Gastroesophageal sphincter (tissue), 3 donors: ENCODE measurements around the gene REEP6.

Experiments
- POLR2A ChIP-seq, 2 donors: fragments of 450-650 bp; IDR thresholded peaks; one replicate each; pipeline ENCODE4 v1.6.1; 2017; ENCODE audit warnings: antibody characterized with exemption in 2 of 2, mild to moderate bottlenecking in 2 of 2, moderate library complexity in 1 of 2
- TF ChIP-seq, protein P1 (sequence below), 4 experiments: fragments of 200-600 bp in 2 of 4; fragments of 450-650 bp in 2 of 4; sonication (generic) in 1 of 4; IDR thresholded peaks; one replicate each; pipeline ENCODE4 v1.5.1; 2017 to 2019; ENCODE audit warnings: antibody characterized with exemption in 4 of 4, mild to moderate bottlenecking in 2 of 4, moderate library complexity in 2 of 4

DNA sequence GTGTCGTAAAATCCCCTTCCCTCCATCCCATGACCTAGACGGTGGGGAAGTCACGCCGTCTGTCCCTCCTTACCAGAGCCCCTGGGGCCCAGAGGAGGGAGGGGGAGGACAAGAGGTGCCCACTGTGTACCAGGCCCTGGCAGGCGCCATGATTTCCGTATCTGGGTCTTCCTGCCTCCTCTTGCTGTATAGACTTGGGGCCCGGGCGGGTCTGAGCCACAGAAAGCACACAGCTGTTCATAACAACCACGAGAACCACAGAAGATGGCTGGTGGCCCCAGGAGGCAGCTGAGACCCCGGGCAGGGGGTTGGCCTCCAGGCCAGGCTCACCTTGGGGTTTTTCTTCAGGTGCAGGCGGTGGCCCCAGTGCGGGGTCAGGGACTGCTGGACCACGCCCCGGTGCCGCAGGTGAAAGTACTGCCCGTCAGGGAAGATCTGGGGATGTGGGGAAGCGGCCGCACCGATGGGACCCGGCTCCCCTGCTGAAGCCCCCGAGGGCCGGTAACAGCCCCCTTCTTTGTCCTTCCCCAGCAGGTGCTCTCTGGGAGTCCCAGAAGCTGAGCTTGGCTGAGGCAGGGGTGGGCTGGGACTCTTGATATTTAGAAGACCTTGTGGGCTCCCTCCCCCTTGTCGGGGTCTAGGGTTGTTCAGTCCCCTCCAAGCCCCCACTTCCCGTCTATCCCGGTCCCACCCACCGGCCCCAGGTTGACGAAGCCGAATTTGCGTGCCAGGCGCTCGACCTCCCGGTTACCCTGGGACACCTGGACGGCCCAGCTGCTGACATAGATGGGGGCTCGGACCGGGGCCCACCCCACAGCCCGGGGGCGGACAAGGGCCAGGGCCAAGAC is 1.3 kb upstream of the REEP6 start:
- TF ChIP-seq, protein P1, sequence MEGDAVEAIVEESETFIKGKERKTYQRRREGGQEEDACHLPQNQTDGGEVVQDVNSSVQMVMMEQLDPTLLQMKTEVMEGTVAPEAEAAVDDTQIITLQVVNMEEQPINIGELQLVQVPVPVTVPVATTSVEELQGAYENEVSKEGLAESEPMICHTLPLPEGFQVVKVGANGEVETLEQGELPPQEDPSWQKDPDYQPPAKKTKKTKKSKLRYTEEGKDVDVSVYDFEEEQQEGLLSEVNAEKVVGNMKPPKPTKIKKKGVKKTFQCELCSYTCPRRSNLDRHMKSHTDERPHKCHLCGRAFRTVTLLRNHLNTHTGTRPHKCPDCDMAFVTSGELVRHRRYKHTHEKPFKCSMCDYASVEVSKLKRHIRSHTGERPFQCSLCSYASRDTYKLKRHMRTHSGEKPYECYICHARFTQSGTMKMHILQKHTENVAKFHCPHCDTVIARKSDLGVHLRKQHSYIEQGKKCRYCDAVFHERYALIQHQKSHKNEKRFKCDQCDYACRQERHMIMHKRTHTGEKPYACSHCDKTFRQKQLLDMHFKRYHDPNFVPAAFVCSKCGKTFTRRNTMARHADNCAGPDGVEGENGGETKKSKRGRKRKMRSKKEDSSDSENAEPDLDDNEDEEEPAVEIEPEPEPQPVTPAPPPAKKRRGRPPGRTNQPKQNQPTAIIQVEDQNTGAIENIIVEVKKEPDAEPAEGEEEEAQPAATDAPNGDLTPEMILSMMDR (IDR thresholded peaks at IDR 0.05) = no peak
- no peak for TF ChIP-seq POLR2A (IDR thresholded peaks at IDR 0.05)
